Neural cell (in vitro differentiated cells): ENCODE results near the gene SLC22A31. TPM values are rescaled to one million over a fixed set of nuclear protein-coding genes. Genes with fewer than 3 reads are reported as not detected.

Experiments used
- H2AFZ ChIP-seq: fragments of 200-600, 300-800 bp; sonication (generic), shearing (Covaris generic); 2 replicates; pipeline ENCODE4 v1.6.0; 2014; ENCODE audit warnings: low read depth, mild to moderate bottlenecking, antibody characterized with exemption, low read length, moderate library complexity
- H3F3A ChIP-seq: fragments of 200-600 bp; shearing (Covaris generic); 2 replicates; pipeline ENCODE4 v1.6.1; 2016; ENCODE audit warnings: mild to moderate bottlenecking, moderate library complexity, mixed read lengths, antibody characterized with exemption, low read length; ENCODE audit not compliant: insufficient read depth, poor library complexity, severe bottlenecking
- H3K27ac ChIP-seq: fragments of 200-600, 300-800 bp; sonication (generic), shearing (Covaris generic); 2 replicates; pipeline ENCODE4 v1.5.1; 2014; ENCODE audit warnings: mild to moderate bottlenecking, low read length, moderate library complexity
- H3K27me3 ChIP-seq: fragments of 300-800, 200-600 bp; sonication (generic), shearing (Covaris generic); 2 replicates; pipeline ENCODE4 v1.6.0; 2014; ENCODE audit warnings: mild to moderate bottlenecking, low read depth, low read length, moderate library complexity; ENCODE audit not compliant: insufficient read depth
- H3K36me3 ChIP-seq: fragments of 300-800, 200-600 bp; sonication (generic), shearing (Covaris generic); 2 replicates; pipeline ENCODE4 v1.5.1; 2014; ENCODE audit warnings: mild to moderate bottlenecking, antibody characterized with exemption, low read length, moderate library complexity; ENCODE audit not compliant: insufficient read depth
- H3K4me2 ChIP-seq: fragments of 300-800, 200-600 bp; sonication (generic), shearing (Covaris generic); 2 replicates; pipeline ENCODE4 v1.6.0; 2014; ENCODE audit warnings: mild to moderate bottlenecking, low read length
- H3K4me3 ChIP-seq: fragments of 300-800, 200-600 bp; sonication (generic), shearing (Covaris generic); 2 replicates; pipeline ENCODE4 v1.5.1; 2014; ENCODE audit warnings: mild to moderate bottlenecking, low read length, moderate library complexity
- H3K79me2 ChIP-seq: fragments of 200-600 bp; shearing (Covaris generic); replicated peaks from 2 replicates; pipeline ENCODE4 v1.6.0; 2014; ENCODE audit warnings: mild to moderate bottlenecking, low read length, moderate library complexity; ENCODE audit not compliant: insufficient read depth
- H3K9ac ChIP-seq: fragments of 300-800, 200-600 bp; sonication (generic), shearing (Covaris generic); 2 replicates; pipeline ENCODE4 v1.6.1; 2016; ENCODE audit warnings: mild to moderate bottlenecking, low read length, mixed read lengths
- H3K9me2 ChIP-seq: fragments of 200-600 bp; shearing (Covaris generic); 2 replicates; pipeline ENCODE4 v1.6.1; 2016; ENCODE audit warnings: mild to moderate bottlenecking, low read length, mixed read lengths; ENCODE audit not compliant: insufficient read depth
- H3K9me3 ChIP-seq: fragments of 200-600, 300-800 bp; sonication (generic), shearing (Covaris generic); 2 replicates; pipeline ENCODE4 v1.6.1; 2016; ENCODE audit warnings: mild to moderate bottlenecking, mixed run types, low read length, moderate library complexity, mixed read lengths
- H4K20me1 ChIP-seq: fragments of 200-600 bp; shearing (Covaris generic); 2 replicates; pipeline ENCODE4 v1.6.1; 2016; ENCODE audit warnings: mild to moderate bottlenecking, mixed run types; ENCODE audit not compliant: insufficient read depth
- CTCF ChIP-seq: fragments of 450-650 bp; IDR thresholded peaks from 2 replicates; pipeline ENCODE4 v1.5.1; 2014; ENCODE audit warnings: antibody characterized with exemption, mild to moderate bottlenecking, moderate library complexity; ENCODE audit not compliant: poor library complexity, severe bottlenecking
- EP300 ChIP-seq: fragments of 450-650 bp; conservative IDR thresholded peaks from 2 replicates; pipeline ENCODE4 v1.6.1; 2014; ENCODE audit warnings: antibody characterized with exemption, mild to moderate bottlenecking, moderate library complexity; ENCODE audit not compliant: poor library complexity, severe bottlenecking
- EZH2 ChIP-seq: fragments of 200-600, 300-800 bp; shearing (Covaris generic), sonication (generic); IDR thresholded peaks from 2 replicates; pipeline ENCODE4 v1.6.1; 2014; ENCODE audit warnings: antibody characterized with exemption, low read length, borderline replicate concordance, mild to moderate bottlenecking; ENCODE audit not compliant: insufficient read depth, poor library complexity, severe bottlenecking
- MXI1 ChIP-seq: fragments of 450-650 bp; conservative IDR thresholded peaks from 2 replicates; pipeline ENCODE4 v1.6.1; 2014; ENCODE audit warnings: antibody characterized with exemption, mild to moderate bottlenecking; ENCODE audit not compliant: poor library complexity, severe bottlenecking
- POLR2AphosphoS5 ChIP-seq: IDR thresholded peaks from 2 replicates; pipeline ENCODE4 v1.6.1; 2012
- RAD21 ChIP-seq: fragments of 450-650 bp; conservative IDR thresholded peaks from 2 replicates; pipeline ENCODE4 v1.6.1; 2014; ENCODE audit warnings: antibody characterized with exemption, mild to moderate bottlenecking, moderate library complexity
- SMC3 ChIP-seq: fragments of 450-650 bp; conservative IDR thresholded peaks from 2 replicates; pipeline ENCODE4 v1.6.1; 2014; ENCODE audit warnings: antibody characterized with exemption, mild to moderate bottlenecking, moderate library complexity; ENCODE audit not compliant: poor library complexity
- TAF1 ChIP-seq: IDR thresholded peaks from 2 replicates; pipeline ENCODE4 v1.6.1; 2012; ENCODE audit warnings: low read depth
- polyA plus RNA-seq: library from polyadenylated mRNA; depleted of rRNA; stranded (reverse); fragments of >200 nt; gene quantifications from 2 replicates; pipeline ENCODE4 v1.2.3, GENCODE V29; 2014
- TF ChIP-seq, protein P1 (sequence below): IDR thresholded peaks from 2 replicates; pipeline ENCODE4 v1.6.1; 2012; ENCODE audit warnings: borderline replicate concordance

Gene SLC22A31
- polyA plus RNA-seq, 1 donor from 2014 or later, result not detected

GRCh38 chr16:89200850-89201411 lies 594 bp upstream of the SLC22A31 start:
- H3F3A ChIP-seq, result no peaks in the 10 kb centered on the region
- H3K4me2 ChIP-seq, result no peak overlapping the region
- no peak overlapping the region for H3K9ac ChIP-seq
- no peaks in the 10 kb centered on the region for H3K36me3 ChIP-seq
- H3K79me2 ChIP-seq, result no peaks in the 10 kb centered on the region
- no peak overlapping the region for H3K27ac ChIP-seq
- no peak overlapping the region for H3K4me3 ChIP-seq
- H4K20me1 ChIP-seq, result no peaks in the 10 kb centered on the region
- TF ChIP-seq EZH2, result peak; percentile 33
- no peak for TF ChIP-seq CTCF
- H2AFZ ChIP-seq, result no peak overlapping the region
- H3K9me2 ChIP-seq, result no peaks in the 10 kb centered on the region
- peaks cover 6% of the 10 kb centered on the region for H3K9me3 ChIP-seq
- peaks cover 53% of the 10 kb centered on the region for H3K27me3 ChIP-seq

GRCh38 chr16:89199241-89200123 lies 855 bp downstream of the SLC22A31 start:
- peaks cover 50% of the 10 kb centered on the region for H3K27me3 ChIP-seq
- H2AFZ ChIP-seq, result no peak overlapping the region
- no peaks in the 10 kb centered on the region for H3K36me3 ChIP-seq
- H3K9me2 ChIP-seq, result no peaks in the 10 kb centered on the region
- no peak for TF ChIP-seq EZH2
- TF ChIP-seq EP300, result no peak
- TF ChIP-seq, protein P1, sequence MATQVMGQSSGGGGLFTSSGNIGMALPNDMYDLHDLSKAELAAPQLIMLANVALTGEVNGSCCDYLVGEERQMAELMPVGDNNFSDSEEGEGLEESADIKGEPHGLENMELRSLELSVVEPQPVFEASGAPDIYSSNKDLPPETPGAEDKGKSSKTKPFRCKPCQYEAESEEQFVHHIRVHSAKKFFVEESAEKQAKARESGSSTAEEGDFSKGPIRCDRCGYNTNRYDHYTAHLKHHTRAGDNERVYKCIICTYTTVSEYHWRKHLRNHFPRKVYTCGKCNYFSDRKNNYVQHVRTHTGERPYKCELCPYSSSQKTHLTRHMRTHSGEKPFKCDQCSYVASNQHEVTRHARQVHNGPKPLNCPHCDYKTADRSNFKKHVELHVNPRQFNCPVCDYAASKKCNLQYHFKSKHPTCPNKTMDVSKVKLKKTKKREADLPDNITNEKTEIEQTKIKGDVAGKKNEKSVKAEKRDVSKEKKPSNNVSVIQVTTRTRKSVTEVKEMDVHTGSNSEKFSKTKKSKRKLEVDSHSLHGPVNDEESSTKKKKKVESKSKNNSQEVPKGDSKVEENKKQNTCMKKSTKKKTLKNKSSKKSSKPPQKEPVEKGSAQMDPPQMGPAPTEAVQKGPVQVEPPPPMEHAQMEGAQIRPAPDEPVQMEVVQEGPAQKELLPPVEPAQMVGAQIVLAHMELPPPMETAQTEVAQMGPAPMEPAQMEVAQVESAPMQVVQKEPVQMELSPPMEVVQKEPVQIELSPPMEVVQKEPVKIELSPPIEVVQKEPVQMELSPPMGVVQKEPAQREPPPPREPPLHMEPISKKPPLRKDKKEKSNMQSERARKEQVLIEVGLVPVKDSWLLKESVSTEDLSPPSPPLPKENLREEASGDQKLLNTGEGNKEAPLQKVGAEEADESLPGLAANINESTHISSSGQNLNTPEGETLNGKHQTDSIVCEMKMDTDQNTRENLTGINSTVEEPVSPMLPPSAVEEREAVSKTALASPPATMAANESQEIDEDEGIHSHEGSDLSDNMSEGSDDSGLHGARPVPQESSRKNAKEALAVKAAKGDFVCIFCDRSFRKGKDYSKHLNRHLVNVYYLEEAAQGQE, result no peak
- TF ChIP-seq SMC3, result no peak
- TF ChIP-seq RAD21, result no peak
- TF ChIP-seq TAF1, result no peak
- no peak for TF ChIP-seq CTCF
- no peak for TF ChIP-seq MXI1
- no peak for TF ChIP-seq POLR2AphosphoS5
- H3F3A ChIP-seq, result no peaks in the 10 kb centered on the region
- H3K4me3 ChIP-seq, result no peak overlapping the region
- no peaks in the 10 kb centered on the region for H4K20me1 ChIP-seq
- H3K9me3 ChIP-seq, result peaks cover 6% of the 10 kb centered on the region
- H3K4me2 ChIP-seq, result no peak overlapping the region
- no peak overlapping the region for H3K9ac ChIP-seq
- H3K27ac ChIP-seq, result no peak overlapping the region
- no peaks in the 10 kb centered on the region for H3K79me2 ChIP-seq
